HG03280 (cell line): Measurements from ENCODE around the gene CDC26.
A peak's percentile ranks its signal among the peaks of the same experiment; 100 is the strongest.
"Not testable (repeated sequence)": the region's sequence is repeated elsewhere in the genome, so short reads cannot be mapped to it uniquely, and the experiment has no call there.

Experiments
- ATAC-seq: cut with Tn5 transposase; IDR thresholded peaks from one replicate; pipeline ENCODE4 v1.9.1; 2021; ENCODE audit warnings: mild to moderate bottlenecking, moderate library complexity; ENCODE audit not compliant: unreplicated experiment

The CDC26 gene

GRCh38 chr9:113244556-113244955, 30.8 kb downstream of the CDC26 start:
- ATAC-seq, result no peak

GRCh38 chr9:113241161-113241560, 34.2 kb downstream of the CDC26 start:
- no peak for ATAC-seq

- no peak for ATAC-seq
These were observed 36.5 kb downstream of the CDC26 start for GRCh38 chr9:113238859-113239232.

GRCh38 chr9:113238202-113238858, 37.0 kb downstream of the CDC26 start:
- no peak for ATAC-seq

- ATAC-seq, result no peak
These were observed 38.3 kb downstream of the CDC26 start for GRCh38 chr9:113237026-113237425.

DNA sequence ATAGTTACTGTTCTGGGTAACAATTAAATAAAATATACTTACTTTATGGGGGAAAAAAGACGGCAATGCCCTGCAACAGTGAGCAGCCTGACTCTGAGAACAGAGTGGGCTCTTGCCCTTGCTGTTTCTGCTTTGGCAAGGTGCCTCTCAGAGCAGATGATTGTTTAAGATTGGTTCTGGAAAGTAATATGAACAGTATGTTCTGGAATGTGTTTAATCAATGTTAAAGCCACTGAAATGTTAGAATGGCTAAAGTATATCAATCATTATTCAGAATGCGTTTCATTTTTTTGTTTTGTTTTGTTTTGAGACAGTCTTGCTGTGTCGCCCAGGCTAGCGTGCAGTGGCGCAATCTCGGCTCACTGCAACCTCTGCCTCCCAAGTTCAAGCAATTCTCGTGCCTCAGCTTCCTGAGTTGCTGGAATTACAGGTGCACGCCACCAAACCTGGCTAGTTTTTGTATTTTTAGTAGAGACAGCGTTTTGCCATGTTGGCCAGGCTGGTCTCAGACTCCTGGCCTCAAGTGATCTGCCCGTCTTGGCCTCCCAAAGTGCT, 39.6 kb downstream of the CDC26 start:
- ATAC-seq, result not testable (repeated sequence)

DNA sequence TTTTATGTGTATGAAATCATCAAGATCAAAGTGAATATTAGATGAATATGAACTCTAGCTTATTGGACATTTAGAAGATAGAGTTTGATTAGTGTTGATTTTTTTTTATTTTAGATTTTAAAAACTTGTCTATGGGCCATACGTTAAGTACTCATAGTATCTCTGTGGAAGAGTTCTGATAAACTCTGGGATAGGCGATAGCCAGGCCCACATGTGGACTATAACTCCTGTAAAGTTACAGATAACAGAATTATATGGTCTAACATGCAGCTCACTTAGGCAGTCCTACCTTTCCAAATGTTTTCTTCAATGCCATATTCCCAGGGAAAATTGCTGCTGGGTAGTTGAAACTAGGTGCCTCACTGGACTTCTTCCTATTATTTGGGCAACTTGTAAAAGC, 43.7 kb downstream of the CDC26 start:
- ATAC-seq, result no peak

- no peak for ATAC-seq
These were observed 47.2 kb downstream of the CDC26 start for GRCh38 chr9:113228130-113228665.

DNA sequence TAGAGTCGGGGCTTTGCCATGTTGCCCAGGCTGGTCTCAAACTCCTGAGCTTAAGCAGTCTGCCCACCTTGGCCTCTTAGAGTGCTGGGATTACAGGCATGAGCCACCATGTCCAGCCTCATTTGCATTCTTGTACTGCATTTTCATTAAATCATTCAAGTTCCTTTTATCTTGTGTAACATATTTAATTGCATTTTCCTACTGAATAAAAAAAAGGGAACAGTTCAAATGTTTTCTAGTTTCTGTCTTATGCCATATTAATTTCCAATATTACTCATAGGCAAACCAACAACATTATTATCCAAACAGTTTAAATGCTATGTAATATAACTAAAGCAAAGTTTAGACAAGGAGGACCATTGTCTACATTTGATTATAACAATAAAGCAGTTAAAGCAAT, 47.9 kb downstream of the CDC26 start:
- no peak for ATAC-seq

GRCh38 chr9:113223963-113224362, 51.4 kb downstream of the CDC26 start:
- no peak for ATAC-seq

DNA sequence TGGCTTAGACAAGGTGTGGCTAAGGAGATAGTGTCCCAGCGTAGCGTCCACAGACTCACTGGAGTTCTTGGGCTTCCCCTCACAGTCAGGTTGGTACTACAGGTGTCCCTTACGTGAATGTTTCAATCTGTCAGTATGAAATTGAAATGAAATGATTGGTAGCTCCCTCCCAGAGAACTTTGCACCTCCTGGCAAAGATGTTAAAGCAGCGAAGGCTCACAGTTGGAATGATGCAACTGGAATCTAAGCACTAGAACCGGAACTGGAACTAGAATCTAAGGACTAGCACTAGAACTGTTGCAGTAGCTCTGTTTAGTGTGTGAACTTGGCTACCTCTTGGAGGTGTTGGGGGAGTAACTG, 52.9 kb downstream of the CDC26 start:
- ATAC-seq, result no peak

GRCh38 chr9:113221800-113222481, 53.4 kb downstream of the CDC26 start:
- ATAC-seq, result no peak

- peak; percentile 86 for ATAC-seq
These were observed 54.2 kb downstream of the CDC26 start, which contains the start of the genes FKBP15 and SLC31A1 for GRCh38 chr9:113221003-113221799. Gene FKBP15 (minus strand): TSS chr9:113221277. CDS start chr9:113221243, 34 bp downstream. Gene SLC31A1 (plus strand): TSS chr9:113221544. CDS start chr9:113256149, 34,605 bp downstream.

DNA sequence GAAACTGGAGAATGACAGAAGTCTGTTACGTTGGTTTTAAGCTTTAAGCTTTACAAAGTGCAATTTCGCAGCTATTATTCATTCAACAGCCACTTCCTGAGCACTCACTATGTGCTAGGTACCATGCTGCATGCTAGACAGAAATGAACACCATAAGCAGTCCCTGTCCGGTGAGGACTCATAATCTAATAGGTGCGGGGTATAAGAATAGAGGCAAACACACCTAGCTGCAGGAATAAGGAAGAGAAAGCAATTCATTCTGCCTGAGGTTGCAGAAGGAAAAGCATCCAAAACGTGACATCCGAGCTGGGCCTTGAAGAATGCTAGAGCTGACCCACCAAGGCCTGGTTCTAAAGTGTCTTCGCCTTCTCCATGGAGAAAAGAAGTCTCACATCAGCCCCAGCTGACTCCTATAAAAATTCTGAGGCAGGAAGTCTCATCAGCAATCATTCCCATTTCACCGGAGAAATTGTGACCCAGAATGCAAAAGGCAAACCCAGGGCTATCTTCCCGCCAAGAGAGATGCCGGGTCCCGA, 54.8 kb downstream of the CDC26 start:
- no peak for ATAC-seq

DNA sequence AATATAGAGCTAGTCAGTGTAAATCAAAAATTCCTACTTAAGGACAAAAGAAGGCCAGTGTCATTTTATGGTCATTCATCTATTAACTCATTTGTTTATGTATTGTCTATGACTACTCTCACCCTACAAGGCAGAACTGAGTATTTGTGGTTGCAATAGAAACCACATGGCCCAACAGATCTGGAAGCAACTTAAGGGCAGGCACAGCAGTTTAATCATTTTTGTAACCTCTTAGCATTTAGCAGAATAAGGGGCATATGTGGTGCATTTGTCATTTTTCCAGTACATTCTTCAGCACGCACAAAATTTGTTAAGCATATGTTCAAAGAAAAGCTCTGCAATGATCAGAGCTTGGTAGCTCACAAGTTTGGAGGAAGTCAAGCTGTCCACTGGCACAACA, 55.4 kb downstream of the CDC26 start:
- peak; percentile 49 for ATAC-seq

GRCh38 chr9:113219186-113219936, 56.0 kb downstream of the CDC26 start:
- peak; percentile 29 for ATAC-seq
